ENCODE results near the gene PLA2G1B.

The PLA2G1B gene

GRCh38 chr12:120365675-120366340, 38.2 kb upstream of the PLA2G1B start:
- H3K9ac ChIP-seq (ENCODE audit: low read depth, low read length) = no peak overlapping the region
- H3K9me3 ChIP-seq (ENCODE audit: control insufficient read depth, insufficient read depth, low read length) = no peaks in the 10 kb centered on the region
- H3K36me3 ChIP-seq (ENCODE audit: insufficient read depth, low read length) = no peaks in the 10 kb centered on the region; the same call in none of the 2 replicates
- H3K4me1 ChIP-seq (ENCODE audit: insufficient read depth, low read length) = peaks cover 21% of the 10 kb centered on the region

- no peaks in the 10 kb centered on the region; the same call in none of the 2 replicates for H3K36me3 ChIP-seq (ENCODE audit: insufficient read depth, low read length)
- no peak overlapping the region for H3K9ac ChIP-seq (ENCODE audit: low read depth, low read length)
These were observed 36.9 kb upstream of the PLA2G1B start for GRCh38 chr12:120364487-120364886.

DNA sequence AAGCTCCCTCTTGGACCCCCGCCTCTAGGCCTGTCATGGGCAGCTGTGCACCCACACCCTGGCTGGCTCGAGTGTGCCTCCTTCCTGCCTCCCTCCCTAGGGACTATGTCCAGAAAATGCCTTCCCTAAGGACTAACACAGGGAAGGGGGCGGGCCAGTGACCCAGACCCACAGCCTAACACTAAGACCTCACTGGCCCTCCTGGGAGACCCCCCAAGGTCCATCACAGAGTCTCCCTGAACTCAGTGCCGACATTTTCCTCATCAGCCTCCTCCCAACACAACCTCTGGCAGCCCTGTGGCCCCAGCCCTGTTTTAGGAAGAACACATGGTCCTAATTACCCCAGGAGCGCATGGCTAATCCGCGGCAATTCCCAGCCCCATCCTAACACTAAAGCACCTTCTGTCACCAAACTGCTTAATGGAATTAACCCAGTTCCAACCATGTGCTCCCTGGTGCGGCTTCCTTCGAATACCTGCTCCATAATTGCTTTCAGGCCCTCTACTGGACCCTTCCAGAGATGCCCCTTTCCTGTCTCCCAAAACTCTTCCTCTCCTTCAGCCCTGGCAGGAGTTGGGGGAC, 35.8 kb upstream of the PLA2G1B start:
- H3K9ac ChIP-seq (ENCODE audit: low read depth, low read length) = no peak overlapping the region
- H3K36me3 ChIP-seq (ENCODE audit: insufficient read depth, low read length) = no peaks in the 10 kb centered on the region; the same call in none of the 2 replicates
- no peaks in the 10 kb centered on the region for H3K9me3 ChIP-seq (ENCODE audit: control insufficient read depth, insufficient read depth, low read length)
- peaks cover 26% of the 10 kb centered on the region for H3K4me1 ChIP-seq (ENCODE audit: insufficient read depth, low read length)

More at GRCh38 chr12:120364487-120364886, 36.9 kb upstream of the PLA2G1B start:
- Histone ChIP-seq H3K4me1 (ENCODE audit: insufficient read depth, low read length) (peaks cover 17% of the 10 kb centered on the region), H3K9me3 (ENCODE audit: control insufficient read depth, insufficient read depth, low read length) (no peaks in the 10 kb centered on the region)

DNA sequence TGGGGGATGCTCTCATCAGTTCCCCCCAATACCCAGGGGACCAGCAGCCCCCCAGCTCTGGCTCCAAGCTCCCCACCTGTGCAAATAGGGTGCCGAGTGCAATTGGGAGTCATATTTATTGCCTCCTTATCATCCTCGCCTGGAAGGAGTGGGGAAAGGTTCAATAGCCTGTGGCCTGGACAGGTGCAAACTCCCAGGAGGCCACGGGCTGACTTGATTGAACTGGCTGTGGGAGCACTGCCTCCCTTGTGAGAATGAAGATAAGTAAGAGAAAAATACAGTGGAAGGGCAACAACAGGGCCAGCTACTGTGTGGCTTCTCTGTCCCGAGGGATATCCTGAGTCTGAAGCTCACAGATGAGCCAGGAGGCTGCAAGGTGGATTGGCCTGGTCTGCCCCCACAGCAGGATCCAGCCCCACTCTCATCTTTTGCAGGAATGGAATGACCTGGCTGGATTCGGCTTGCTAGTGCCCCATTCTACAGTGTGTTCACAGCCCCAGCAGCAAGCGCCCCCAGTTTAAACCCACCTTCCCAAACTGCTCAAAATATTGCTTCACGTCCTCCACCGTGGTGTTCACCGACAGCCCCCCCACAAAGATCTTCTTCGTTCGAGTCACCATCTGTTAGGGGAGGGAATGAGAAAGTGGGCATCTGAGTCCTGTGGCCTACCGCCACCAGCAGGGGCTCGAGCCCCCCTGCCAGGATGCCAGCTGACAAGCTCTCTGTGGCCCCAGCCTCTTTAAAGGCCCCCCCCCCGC, 35.1 kb upstream of the PLA2G1B start:
- Histone ChIP-seq H3K9ac (ENCODE audit: low read depth, low read length) (no peak overlapping the region), H3K4me1 (ENCODE audit: insufficient read depth, low read length) (peaks cover 29% of the 10 kb centered on the region), H3K9me3 (ENCODE audit: control insufficient read depth, insufficient read depth, low read length) (no peaks in the 10 kb centered on the region), H3K36me3 (ENCODE audit: insufficient read depth, low read length) (no peaks in the 10 kb centered on the region; the same call in none of the 2 replicates)

DNA sequence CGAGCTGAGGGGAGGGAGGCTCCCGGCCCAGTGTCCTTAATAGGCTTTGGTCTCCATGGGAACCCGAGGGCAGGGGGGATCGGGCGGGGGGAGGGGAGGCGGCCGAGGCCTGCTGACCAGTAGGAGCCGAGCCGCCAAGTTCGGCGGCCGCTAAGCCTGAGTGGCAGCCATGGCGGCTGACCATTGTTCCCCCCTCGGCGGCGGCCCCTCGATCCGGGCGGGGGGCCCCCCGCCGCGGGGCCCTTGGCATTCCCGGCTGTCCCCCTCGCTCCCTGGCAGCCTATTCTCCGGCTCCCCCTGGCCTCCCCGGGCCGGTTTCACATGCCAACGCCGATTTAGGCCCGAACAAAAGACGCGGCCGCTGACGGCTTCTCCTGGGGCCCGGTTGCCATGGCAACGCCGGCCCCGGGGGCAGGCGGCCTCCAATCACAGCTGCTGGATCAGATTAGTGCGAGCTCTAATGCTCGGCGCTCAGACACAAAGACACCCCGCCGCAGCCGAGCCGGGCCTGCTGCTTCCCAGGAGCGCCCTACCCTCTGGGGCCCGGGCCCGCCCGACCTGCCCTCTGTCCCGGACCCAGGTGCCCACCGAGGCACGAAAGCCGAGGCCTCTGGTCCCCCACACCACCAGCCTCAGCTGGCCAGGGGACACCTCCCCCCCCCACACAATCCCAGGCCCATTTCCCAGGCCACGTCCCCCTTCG, 34.1 kb upstream of the PLA2G1B start:
- H3K36me3 ChIP-seq (ENCODE audit: insufficient read depth, low read length) = no peaks in the 10 kb centered on the region; the same call in none of the 2 replicates
- peak overlapping the region; percentile 72 for H3K9ac ChIP-seq (ENCODE audit: low read depth, low read length)
- H3K4me1 ChIP-seq (ENCODE audit: insufficient read depth, low read length) = peaks cover 31% of the 10 kb centered on the region
- no peaks in the 10 kb centered on the region for H3K9me3 ChIP-seq (ENCODE audit: control insufficient read depth, insufficient read depth, low read length)

- Histone ChIP-seq H3K4me1 (ENCODE audit: insufficient read depth, low read length) (peaks cover 31% of the 10 kb centered on the region), H3K36me3 (ENCODE audit: insufficient read depth, low read length) (no peaks in the 10 kb centered on the region; the same call in 1 of the 2 replicates), H3K9ac (ENCODE audit: low read depth, low read length) (no peak overlapping the region), H3K9me3 (ENCODE audit: control insufficient read depth, insufficient read depth, low read length) (no peaks in the 10 kb centered on the region)
These were observed 31.5 kb upstream of the PLA2G1B start for GRCh38 chr12:120359128-120359527.

GRCh38 chr12:120358412-120359100, 31.0 kb upstream of the PLA2G1B start:
- H3K9ac ChIP-seq (ENCODE audit: low read depth, low read length) = no peak overlapping the region
- H3K36me3 ChIP-seq (ENCODE audit: insufficient read depth, low read length) = no peaks in the 10 kb centered on the region; the same call in 1 of the 2 replicates
- peaks cover 31% of the 10 kb centered on the region for H3K4me1 ChIP-seq (ENCODE audit: insufficient read depth, low read length)
- no peaks in the 10 kb centered on the region for H3K9me3 ChIP-seq (ENCODE audit: control insufficient read depth, insufficient read depth, low read length)

DNA sequence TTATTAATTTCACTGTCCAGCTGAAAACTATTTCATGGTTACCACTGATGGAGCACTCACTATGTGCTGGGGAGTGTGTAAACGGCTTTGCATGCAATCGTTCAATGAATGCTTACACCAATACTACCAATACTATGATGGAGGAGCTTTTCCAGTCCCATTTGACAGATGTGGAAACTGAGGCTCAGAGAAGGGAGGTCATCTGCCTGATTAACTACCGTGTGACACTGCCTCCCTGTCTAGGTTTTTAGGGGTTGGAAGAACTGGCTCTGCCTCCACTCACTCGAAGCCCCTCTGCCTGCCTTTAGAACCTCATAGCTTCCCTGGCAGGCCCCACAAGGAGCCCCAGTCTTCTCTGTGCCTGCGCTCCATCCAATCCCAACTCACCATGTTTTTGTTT, 29.5 kb upstream of the PLA2G1B start:
- H3K4me1 ChIP-seq (ENCODE audit: insufficient read depth, low read length) = peaks cover 25% of the 10 kb centered on the region
- H3K36me3 ChIP-seq (ENCODE audit: insufficient read depth, low read length) = no peaks in the 10 kb centered on the region

DNA sequence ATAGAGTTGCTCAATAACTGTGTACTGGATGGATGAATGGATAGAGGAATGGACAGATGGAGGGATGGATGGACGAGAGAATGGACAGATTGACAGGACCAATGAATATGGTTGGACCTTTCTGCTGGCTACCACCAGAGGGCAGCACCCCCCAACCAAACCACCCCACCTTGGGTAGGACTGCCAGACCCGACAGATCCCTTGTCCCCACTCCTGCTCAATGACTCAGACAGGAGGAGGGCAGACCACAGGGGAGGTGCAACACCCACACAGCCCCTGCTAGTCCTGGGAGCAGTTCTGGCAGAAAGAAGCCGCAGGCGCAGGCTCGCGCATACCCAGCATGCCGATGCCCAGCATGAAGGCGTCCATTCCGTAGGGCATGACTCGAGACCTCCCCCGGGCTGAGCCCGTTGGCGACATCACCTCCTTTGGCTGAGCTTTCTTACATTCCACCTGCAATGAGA, 29.0 kb upstream of the PLA2G1B start:
- Histone ChIP-seq H3K9ac (ENCODE audit: low read depth, low read length) (no peak overlapping the region), H3K36me3 (ENCODE audit: insufficient read depth, low read length) (no peaks in the 10 kb centered on the region), H3K4me1 (ENCODE audit: insufficient read depth, low read length) (peaks cover 24% of the 10 kb centered on the region), H3K9me3 (ENCODE audit: control insufficient read depth, insufficient read depth, low read length) (no peaks in the 10 kb centered on the region)

More for the DNA sequence above, 29.5 kb upstream of the PLA2G1B start:
- no peaks in the 10 kb centered on the region for H3K9me3 ChIP-seq (ENCODE audit: control insufficient read depth, insufficient read depth, low read length)
- H3K9ac ChIP-seq (ENCODE audit: low read depth, low read length) = no peak overlapping the region

DNA sequence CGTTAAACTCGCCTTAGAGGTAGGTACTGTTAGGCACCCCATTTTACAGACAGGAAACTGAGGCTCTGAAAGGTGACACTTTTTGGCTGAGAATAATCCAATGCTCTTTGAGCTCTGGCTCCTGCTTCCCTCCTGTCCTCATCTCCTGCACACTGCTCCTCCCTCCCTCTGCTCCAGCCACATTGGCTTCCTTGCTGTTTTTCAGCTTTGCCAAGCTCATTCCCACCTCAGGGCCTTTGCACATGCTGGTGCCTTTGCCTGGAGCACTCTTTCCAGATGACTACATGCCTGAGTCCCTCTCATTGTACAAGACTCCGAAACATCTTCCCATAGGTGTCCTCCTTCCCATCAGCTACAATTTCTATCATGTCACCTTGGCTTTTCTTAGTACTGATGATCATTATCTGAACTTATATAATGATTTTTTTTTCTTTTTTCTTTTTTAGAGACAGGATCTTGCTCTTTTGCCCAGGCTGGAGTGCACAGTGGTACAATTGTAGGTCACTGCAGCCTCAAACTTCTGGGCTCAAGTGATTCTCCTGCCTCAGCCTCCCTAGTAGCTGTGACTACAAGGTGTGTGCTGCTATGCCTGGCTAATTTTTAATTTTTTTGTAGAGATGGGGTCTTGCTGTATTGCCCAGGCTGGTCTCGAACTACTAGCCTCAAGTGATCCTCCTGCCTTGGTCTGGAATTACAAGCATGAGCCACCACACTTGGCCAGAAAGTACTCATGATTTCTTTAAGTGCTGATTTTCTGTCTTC, 26.2 kb upstream of the PLA2G1B start:
- H3K36me3 ChIP-seq (ENCODE audit: insufficient read depth, low read length) = no peaks in the 10 kb centered on the region
- H3K9ac ChIP-seq (ENCODE audit: low read depth, low read length) = no peak overlapping the region
- no peaks in the 10 kb centered on the region for H3K9me3 ChIP-seq (ENCODE audit: control insufficient read depth, insufficient read depth, low read length)
- peaks cover 12% of the 10 kb centered on the region for H3K4me1 ChIP-seq (ENCODE audit: insufficient read depth, low read length)

GRCh38 chr12:120353136-120353535, 25.6 kb upstream of the PLA2G1B start:
- H3K9me3 ChIP-seq (ENCODE audit: control insufficient read depth, insufficient read depth, low read length) = no peaks in the 10 kb centered on the region
- no peaks in the 10 kb centered on the region for H3K36me3 ChIP-seq (ENCODE audit: insufficient read depth, low read length)
- peaks cover 7% of the 10 kb centered on the region for H3K4me1 ChIP-seq (ENCODE audit: insufficient read depth, low read length)
- no peak overlapping the region for H3K9ac ChIP-seq (ENCODE audit: low read depth, low read length)

DNA sequence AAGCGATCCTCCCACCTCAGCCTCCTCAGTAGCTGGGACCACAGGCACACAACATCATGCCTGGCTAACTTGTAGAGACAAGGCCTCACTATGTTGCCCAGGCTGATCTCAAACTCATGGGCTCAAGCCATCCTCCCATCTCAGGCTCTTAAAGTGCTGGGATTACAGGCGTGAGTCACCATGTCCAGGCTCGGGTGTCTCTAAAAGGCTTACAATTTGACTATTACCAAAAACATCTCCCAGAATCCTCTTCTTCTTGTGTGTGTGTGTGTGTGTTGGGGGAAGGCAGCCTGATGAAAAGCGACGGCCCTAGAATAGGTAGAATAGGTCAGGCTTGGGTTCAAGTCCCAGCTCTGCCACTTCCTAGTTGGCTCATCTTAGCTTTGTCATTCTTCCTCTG, 24.5 kb upstream of the PLA2G1B start:
- no peak overlapping the region for H3K9ac ChIP-seq (ENCODE audit: low read depth, low read length)
- H3K9me3 ChIP-seq (ENCODE audit: control insufficient read depth, insufficient read depth, low read length) = no peaks in the 10 kb centered on the region
- peaks cover 5% of the 10 kb centered on the region for H3K4me1 ChIP-seq (ENCODE audit: insufficient read depth, low read length)
- H3K36me3 ChIP-seq (ENCODE audit: insufficient read depth, low read length) = no peaks in the 10 kb centered on the region; the same call in 1 of the 2 replicates
